HG03280 (cell line): ENCODE measurements around the gene ITPR2.
"Not testable (repeated sequence)": the region's sequence is repeated elsewhere in the genome, so short reads cannot be mapped to it uniquely, and the experiment has no call there.

Experiments
- ATAC-seq: cut with Tn5 transposase; IDR thresholded peaks from one replicate; pipeline ENCODE4 v1.9.1; 2021; ENCODE audit warnings: mild to moderate bottlenecking, moderate library complexity; ENCODE audit not compliant: unreplicated experiment

ITPR2 gene

GRCh38 chr12:26473291-26473690, 359.7 kb downstream of the ITPR2 start:
- peak; percentile 83 for ATAC-seq

- ATAC-seq: peak; percentile 75
Observed at GRCh38 chr12:26471560-26471959, 361.4 kb downstream of the ITPR2 start.

GRCh38 chr12:26469421-26470180, 363.4 kb downstream of the ITPR2 start:
- no peak for ATAC-seq

- no peak for ATAC-seq
Observed at GRCh38 chr12:26467351-26467750, 365.6 kb downstream of the ITPR2 start.

- no peak for ATAC-seq
Observed at GRCh38 chr12:26466726-26467125, 366.3 kb downstream of the ITPR2 start.

- ATAC-seq: no peak
Observed at GRCh38 chr12:26465419-26466097, 367.4 kb downstream of the ITPR2 start.

- no peak for ATAC-seq
Observed at GRCh38 chr12:26461776-26462175, 371.2 kb downstream of the ITPR2 start.

- ATAC-seq: no peak
Observed at GRCh38 chr12:26460361-26460760, 372.6 kb downstream of the ITPR2 start.

- no peak for ATAC-seq
Observed at GRCh38 chr12:26455936-26456574, 376.9 kb downstream of the ITPR2 start.

GRCh38 chr12:26453246-26453645, 379.7 kb downstream of the ITPR2 start:
- no peak for ATAC-seq

GRCh38 chr12:26452511-26452910, 380.5 kb downstream of the ITPR2 start:
- no peak for ATAC-seq

GRCh38 chr12:26451763-26452162, 381.2 kb downstream of the ITPR2 start:
- ATAC-seq: no peak

GRCh38 chr12:26445909-26446308, 387.1 kb downstream of the ITPR2 start:
- no peak for ATAC-seq

- no peak for ATAC-seq
Observed at GRCh38 chr12:26443309-26443708, 389.7 kb downstream of the ITPR2 start.

- ATAC-seq: no peak
Observed at GRCh38 chr12:26441434-26441833, 391.6 kb downstream of the ITPR2 start.

- no peak for ATAC-seq
Observed at GRCh38 chr12:26435069-26435404, 398.0 kb downstream of the ITPR2 start.

- ATAC-seq: peak; percentile 72
Observed at GRCh38 chr12:26434299-26435068, 398.5 kb downstream of the ITPR2 start.

GRCh38 chr12:26433701-26434100, 399.3 kb downstream of the ITPR2 start:
- not testable (repeated sequence) for ATAC-seq

- no peak for ATAC-seq
Observed at GRCh38 chr12:26431211-26431610, 401.8 kb downstream of the ITPR2 start.

GRCh38 chr12:26430596-26430995, 402.4 kb downstream of the ITPR2 start:
- not testable (repeated sequence) for ATAC-seq

GRCh38 chr12:26429070-26429691, 403.8 kb downstream of the ITPR2 start:
- ATAC-seq: no peak
